ENCODE data around the gene PRKCH.

DNA sequence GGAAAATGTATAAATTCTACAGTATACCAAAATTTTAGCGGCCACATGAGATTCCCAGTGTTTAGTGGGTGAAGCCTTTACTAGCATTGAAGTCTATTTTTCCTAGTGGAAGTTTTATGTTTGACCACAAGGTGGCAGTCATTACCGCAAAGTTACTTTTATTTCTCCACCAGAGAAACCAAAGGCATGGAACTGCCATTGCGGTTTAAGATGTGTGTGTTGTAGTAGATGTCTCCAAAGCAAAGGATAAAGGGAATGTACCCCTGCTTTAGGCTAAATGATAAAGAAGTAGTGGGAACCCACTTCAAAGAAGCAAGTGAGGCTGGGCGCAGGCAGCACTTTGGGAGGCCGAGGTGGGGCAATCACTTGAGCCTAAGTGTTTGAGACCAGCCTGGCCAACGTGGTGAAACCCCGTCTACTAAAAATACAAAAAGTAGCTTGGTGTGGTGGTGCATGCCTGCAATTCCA lies 140.5 kb downstream of the PRKCH start:
- no peak for TF ChIP-seq POLR2A (IDR thresholded peaks at IDR 0.05)
- TF ChIP-seq, protein P1, sequence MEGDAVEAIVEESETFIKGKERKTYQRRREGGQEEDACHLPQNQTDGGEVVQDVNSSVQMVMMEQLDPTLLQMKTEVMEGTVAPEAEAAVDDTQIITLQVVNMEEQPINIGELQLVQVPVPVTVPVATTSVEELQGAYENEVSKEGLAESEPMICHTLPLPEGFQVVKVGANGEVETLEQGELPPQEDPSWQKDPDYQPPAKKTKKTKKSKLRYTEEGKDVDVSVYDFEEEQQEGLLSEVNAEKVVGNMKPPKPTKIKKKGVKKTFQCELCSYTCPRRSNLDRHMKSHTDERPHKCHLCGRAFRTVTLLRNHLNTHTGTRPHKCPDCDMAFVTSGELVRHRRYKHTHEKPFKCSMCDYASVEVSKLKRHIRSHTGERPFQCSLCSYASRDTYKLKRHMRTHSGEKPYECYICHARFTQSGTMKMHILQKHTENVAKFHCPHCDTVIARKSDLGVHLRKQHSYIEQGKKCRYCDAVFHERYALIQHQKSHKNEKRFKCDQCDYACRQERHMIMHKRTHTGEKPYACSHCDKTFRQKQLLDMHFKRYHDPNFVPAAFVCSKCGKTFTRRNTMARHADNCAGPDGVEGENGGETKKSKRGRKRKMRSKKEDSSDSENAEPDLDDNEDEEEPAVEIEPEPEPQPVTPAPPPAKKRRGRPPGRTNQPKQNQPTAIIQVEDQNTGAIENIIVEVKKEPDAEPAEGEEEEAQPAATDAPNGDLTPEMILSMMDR (IDR thresholded peaks at IDR 0.05), result peak; percentile 69 to 86 (median 84)
